HepG2 (cell line): ENCODE measurements around the gene ENO1. TPM values are rescaled to one million over a fixed set of nuclear protein-coding genes. Genes with fewer than 3 reads are reported as not detected.

Experiments used
- ATAD3A ChIP-seq: sonication (generic); formaldehyde crosslinking; IDR thresholded peaks from 2 replicates; pipeline ENCODE4 v1.4.0; 2020; ENCODE audit warnings: missing genetic modification reagents
- BRD4 ChIP-seq: sonication (generic); formaldehyde crosslinking; IDR thresholded peaks from 2 replicates; pipeline ENCODE4 v1.4.0; 2020; ENCODE audit warnings: missing genetic modification reagents
- CCAR2 ChIP-seq: fragments of 200-400 bp; formaldehyde crosslinking; optimal IDR thresholded peaks from 2 replicates; pipeline ENCODE3; 2018; ENCODE audit warnings: low read depth, mild to moderate bottlenecking, low read length, moderate library complexity
- KLF9 ChIP-seq: IDR thresholded peaks from 2 replicates; pipeline ENCODE4 v1.6.1; 2016; ENCODE audit warnings: low read depth
- LCORL ChIP-seq, 2 experiments: fragments of 450-650 bp in 1 of 2; sonication (generic) in 1 of 2; formaldehyde crosslinking in 1 of 2; IDR thresholded peaks; 2 replicates each; pipeline versions ENCODE4 v1.5.0 to v1.6.1; 2017 to 2020; ENCODE audit warnings: antibody characterized with exemption in 1 of 2, missing genetic modification reagents in 1 of 2
- MATR3 ChIP-seq: sonication (generic); formaldehyde crosslinking; IDR thresholded peaks from 2 replicates; pipeline ENCODE4 v1.4.0; 2020; ENCODE audit warnings: missing genetic modification reagents
- NR3C1 ChIP-seq: sonication (generic); formaldehyde crosslinking; IDR thresholded peaks from 2 replicates; pipeline ENCODE4 v1.4.0; 2020; ENCODE audit warnings: missing genetic modification reagents
- SMARCE1 ChIP-seq: fragments of 450-650 bp; IDR thresholded peaks from 2 replicates; pipeline ENCODE4 v1.6.1; 2017; ENCODE audit warnings: borderline replicate concordance
- SMYD3 ChIP-seq: sonication (generic); formaldehyde crosslinking; IDR thresholded peaks from 2 replicates; pipeline ENCODE4 v1.8.1; 2023; ENCODE audit warnings: mild to moderate bottlenecking, missing genetic modification reagents
- SRSF9 ChIP-seq: fragments of 200-400 bp; formaldehyde crosslinking; IDR thresholded peaks from 2 replicates; pipeline ENCODE4 v1.6.1; 2018; ENCODE audit warnings: borderline replicate concordance, mild to moderate bottlenecking, low read depth, low read length; ENCODE audit not compliant: insufficient read depth, poor library complexity, severe bottlenecking
- TARDBP ChIP-seq: sonication (generic); formaldehyde crosslinking; IDR thresholded peaks from 2 replicates; pipeline ENCODE4 v1.8.0; 2022; ENCODE audit warnings: mild to moderate bottlenecking, missing genetic modification reagents
- ZNF24 ChIP-seq: fragments of 450-650 bp; IDR thresholded peaks from 2 replicates; pipeline ENCODE4 v1.6.1; 2017; ENCODE audit warnings: antibody characterized with exemption, mild to moderate bottlenecking
- ZNF274 ChIP-seq: sonication (generic); formaldehyde crosslinking; IDR thresholded peaks from 2 replicates; pipeline ENCODE4 v1.5.1; 2020; ENCODE audit warnings: mild to moderate bottlenecking, missing genetic modification reagents
- ZNF451 ChIP-seq: sonication (generic); formaldehyde crosslinking; IDR thresholded peaks from 2 replicates; pipeline ENCODE4 v1.5.0; 2020; ENCODE audit warnings: mild to moderate bottlenecking, missing genetic modification reagents
- ZNF615 ChIP-seq: sonication (generic); formaldehyde crosslinking; IDR thresholded peaks from 2 replicates; pipeline ENCODE4 v1.5.0; 2020; ENCODE audit warnings: mild to moderate bottlenecking, missing genetic modification reagents, borderline replicate concordance
- polyA plus RNA-seq, 8 experiments: library from polyadenylated mRNA; depleted of rRNA in 3 of 8; stranded (reverse) in 7 of 8; unstranded in 1 of 8; fragments of >200 nt; fragmentation: Illumina TruSeq in 4 of 8; extraction: Trizol in 4 of 8; gene quantifications; 2 replicates each; pipeline versions ENCODE4 v1.2.1 to v1.2.3, GENCODE V29; 2011 to 2016; ENCODE audit warnings: low read depth in 4 of 8, missing spikeins in 1 of 8, mixed read lengths in 1 of 8; ENCODE audit not compliant: insufficient read depth in 1 of 8
- total RNA-seq, 5 experiments: library from RNA; depleted of rRNA; stranded (reverse); fragments of >200 nt; fragmentation: Illumina TruSeq; extraction: Trizol; gene quantifications; 2 replicates each; pipeline ENCODE4 v1.2.3, GENCODE V29; 2016; ENCODE audit warnings: low read depth in 1 of 5
- TF ChIP-seq, protein P1 (sequence below): sonication (generic); formaldehyde crosslinking; conservative IDR thresholded peaks from 2 replicates; pipeline ENCODE4 v1.8.0; 2022; ENCODE audit warnings: mild to moderate bottlenecking, moderate library complexity, missing genetic modification reagents
- TF ChIP-seq, protein P2 (sequence below): sonication (generic); formaldehyde crosslinking; IDR thresholded peaks from 2 replicates; pipeline ENCODE4 v1.9.0; 2022; ENCODE audit warnings: missing genetic modification reagents, mild to moderate bottlenecking, borderline replicate concordance
- TF ChIP-seq, protein P3 (sequence below): sonication (generic); formaldehyde crosslinking; IDR thresholded peaks from 2 replicates; pipeline ENCODE4 v1.5.0; 2020; ENCODE audit warnings: mild to moderate bottlenecking, missing genetic modification reagents, borderline replicate concordance
- TF ChIP-seq, protein P4 (sequence below): conservative IDR thresholded peaks from 2 replicates; pipeline ENCODE4 v1.6.1; 2018; ENCODE audit warnings: missing genetic modification reagents

Gene ENO1
- total and polyA plus RNA-seq, 2 of the 13 experiments (the other 11 are each of a cell fraction or from before 2014, with no cell fraction given) = 1,559 to 3,103 TPM

DNA sequence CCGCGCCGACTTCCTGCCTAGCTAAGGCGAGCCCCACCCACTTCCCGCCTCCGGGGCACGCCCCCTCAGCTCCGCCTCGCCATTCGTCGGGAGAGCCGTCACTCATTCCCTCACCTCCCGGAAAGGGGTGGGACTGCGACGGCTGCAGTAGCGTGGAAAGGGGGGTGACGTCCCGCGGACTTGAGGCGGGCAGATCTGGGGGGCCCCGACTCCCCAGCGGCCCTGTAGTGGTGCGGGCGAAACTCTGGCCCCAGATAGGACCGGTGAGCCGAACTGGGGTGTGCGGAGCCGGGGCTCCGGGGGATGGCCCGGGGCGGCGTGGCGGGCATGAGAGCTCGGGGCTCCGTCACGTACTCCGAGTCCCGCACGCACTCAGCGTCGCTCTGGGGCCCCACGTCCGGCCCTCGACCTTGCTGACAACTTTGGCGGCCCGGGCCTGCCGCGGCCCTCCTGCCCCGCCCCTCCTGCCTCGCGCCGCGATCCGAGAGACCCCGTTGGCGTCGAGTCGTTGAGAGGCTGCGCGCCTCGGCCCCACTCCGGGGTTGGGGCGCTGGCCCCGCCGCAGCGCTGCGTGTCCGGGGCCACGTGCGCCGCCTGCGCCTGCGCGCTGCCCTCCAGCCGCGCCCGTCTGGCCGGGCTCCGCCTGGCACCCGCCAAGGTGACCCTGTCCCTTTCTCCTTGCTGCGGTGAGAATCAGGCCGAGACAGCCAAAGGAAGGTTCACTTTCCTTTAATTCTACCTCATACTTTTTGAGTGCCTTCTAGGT is 395 bp upstream of the ENO1 start (continued):
- TF ChIP-seq, protein P1, sequence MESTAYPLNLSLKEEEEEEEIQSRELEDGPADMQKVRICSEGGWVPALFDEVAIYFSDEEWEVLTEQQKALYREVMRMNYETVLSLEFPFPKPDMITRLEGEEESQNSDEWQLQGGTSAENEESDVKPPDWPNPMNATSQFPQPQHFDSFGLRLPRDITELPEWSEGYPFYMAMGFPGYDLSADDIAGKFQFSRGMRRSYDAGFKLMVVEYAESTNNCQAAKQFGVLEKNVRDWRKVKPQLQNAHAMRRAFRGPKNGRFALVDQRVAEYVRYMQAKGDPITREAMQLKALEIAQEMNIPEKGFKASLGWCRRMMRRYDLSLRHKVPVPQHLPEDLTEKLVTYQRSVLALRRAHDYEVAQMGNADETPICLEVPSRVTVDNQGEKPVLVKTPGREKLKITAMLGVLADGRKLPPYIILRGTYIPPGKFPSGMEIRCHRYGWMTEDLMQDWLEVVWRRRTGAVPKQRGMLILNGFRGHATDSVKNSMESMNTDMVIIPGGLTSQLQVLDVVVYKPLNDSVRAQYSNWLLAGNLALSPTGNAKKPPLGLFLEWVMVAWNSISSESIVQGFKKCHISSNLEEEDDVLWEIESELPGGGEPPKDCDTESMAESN = peak; percentile 97
- TF ChIP-seq, protein P2, sequence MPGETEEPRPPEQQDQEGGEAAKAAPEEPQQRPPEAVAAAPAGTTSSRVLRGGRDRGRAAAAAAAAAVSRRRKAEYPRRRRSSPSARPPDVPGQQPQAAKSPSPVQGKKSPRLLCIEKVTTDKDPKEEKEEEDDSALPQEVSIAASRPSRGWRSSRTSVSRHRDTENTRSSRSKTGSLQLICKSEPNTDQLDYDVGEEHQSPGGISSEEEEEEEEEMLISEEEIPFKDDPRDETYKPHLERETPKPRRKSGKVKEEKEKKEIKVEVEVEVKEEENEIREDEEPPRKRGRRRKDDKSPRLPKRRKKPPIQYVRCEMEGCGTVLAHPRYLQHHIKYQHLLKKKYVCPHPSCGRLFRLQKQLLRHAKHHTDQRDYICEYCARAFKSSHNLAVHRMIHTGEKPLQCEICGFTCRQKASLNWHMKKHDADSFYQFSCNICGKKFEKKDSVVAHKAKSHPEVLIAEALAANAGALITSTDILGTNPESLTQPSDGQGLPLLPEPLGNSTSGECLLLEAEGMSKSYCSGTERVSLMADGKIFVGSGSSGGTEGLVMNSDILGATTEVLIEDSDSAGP (CRISPR knock-in tag) = peak; percentile 86
- TF ChIP-seq NR3C1 (CRISPR knock-in tag) (no peak), CCAR2 (no peak), ZNF24 (no peak), TARDBP (CRISPR knock-in tag) (peak; percentile 75), MATR3 (no peak), BRD4 (peak; percentile 75), ATAD3A (CRISPR knock-in tag) (no peak), LCORL (IDR thresholded peaks at IDR 0.05) (no peak), LCORL (CRISPR knock-in tag; IDR thresholded peaks at IDR 0.05) (peak; percentile 75; the same call in 1 of the 2 replicates), ZNF451 (peak; percentile 100), KLF9 (CRISPR knock-in tag) (no peak), ZNF274 (CRISPR knock-in tag) (peak; percentile 83), SMARCE1 (no peak), SMYD3 (CRISPR knock-in tag) (no peak; the same call in 1 of the 2 replicates), SRSF9 (no peak), ZNF615 (no peak; the same call in 1 of the 2 replicates)
- TF ChIP-seq, protein P3, sequence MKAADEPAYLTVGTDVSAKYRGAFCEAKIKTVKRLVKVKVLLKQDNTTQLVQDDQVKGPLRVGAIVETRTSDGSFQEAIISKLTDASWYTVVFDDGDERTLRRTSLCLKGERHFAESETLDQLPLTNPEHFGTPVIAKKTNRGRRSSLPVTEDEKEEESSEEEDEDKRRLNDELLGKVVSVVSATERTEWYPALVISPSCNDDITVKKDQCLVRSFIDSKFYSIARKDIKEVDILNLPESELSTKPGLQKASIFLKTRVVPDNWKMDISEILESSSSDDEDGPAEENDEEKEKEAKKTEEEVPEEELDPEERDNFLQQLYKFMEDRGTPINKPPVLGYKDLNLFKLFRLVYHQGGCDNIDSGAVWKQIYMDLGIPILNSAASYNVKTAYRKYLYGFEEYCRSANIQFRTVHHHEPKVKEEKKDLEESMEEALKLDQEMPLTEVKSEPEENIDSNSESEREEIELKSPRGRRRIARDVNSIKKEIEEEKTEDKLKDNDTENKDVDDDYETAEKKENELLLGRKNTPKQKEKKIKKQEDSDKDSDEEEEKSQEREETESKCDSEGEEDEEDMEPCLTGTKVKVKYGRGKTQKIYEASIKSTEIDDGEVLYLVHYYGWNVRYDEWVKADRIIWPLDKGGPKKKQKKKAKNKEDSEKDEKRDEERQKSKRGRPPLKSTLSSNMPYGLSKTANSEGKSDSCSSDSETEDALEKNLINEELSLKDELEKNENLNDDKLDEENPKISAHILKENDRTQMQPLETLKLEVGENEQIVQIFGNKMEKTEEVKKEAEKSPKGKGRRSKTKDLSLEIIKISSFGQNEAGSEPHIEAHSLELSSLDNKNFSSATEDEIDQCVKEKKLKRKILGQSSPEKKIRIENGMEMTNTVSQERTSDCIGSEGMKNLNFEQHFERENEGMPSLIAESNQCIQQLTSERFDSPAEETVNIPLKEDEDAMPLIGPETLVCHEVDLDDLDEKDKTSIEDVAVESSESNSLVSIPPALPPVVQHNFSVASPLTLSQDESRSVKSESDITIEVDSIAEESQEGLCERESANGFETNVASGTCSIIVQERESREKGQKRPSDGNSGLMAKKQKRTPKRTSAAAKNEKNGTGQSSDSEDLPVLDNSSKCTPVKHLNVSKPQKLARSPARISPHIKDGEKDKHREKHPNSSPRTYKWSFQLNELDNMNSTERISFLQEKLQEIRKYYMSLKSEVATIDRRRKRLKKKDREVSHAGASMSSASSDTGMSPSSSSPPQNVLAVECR (CRISPR knock-in tag) = peak; percentile 80; the same call in 1 of the 2 replicates
- TF ChIP-seq, protein P4, sequence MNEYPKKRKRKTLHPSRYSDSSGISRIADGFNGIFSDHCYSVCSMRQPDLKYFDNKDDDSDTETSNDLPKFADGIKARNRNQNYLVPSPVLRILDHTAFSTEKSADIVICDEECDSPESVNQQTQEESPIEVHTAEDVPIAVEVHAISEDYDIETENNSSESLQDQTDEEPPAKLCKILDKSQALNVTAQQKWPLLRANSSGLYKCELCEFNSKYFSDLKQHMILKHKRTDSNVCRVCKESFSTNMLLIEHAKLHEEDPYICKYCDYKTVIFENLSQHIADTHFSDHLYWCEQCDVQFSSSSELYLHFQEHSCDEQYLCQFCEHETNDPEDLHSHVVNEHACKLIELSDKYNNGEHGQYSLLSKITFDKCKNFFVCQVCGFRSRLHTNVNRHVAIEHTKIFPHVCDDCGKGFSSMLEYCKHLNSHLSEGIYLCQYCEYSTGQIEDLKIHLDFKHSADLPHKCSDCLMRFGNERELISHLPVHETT (CRISPR knock-in tag) = peak; percentile 80
